HG03139 (cell line): ENCODE data around the gene TKFC.

ENCODE experiments used
- ATAC-seq: cut with Tn5 transposase; IDR thresholded peaks from one replicate; pipeline ENCODE4 v1.9.1; 2021; ENCODE audit not compliant: unreplicated experiment

The TKFC gene

GRCh38 chr11:61310749-61311148, 22.3 kb upstream of the TKFC start:
- ATAC-seq, result no peak

- ATAC-seq, result no peak
These were observed 17.8 kb upstream of the TKFC start for GRCh38 chr11:61315260-61315659.

GRCh38 chr11:61325649-61326414, 7.2 kb upstream of the TKFC start:
- no peak for ATAC-seq

DNA sequence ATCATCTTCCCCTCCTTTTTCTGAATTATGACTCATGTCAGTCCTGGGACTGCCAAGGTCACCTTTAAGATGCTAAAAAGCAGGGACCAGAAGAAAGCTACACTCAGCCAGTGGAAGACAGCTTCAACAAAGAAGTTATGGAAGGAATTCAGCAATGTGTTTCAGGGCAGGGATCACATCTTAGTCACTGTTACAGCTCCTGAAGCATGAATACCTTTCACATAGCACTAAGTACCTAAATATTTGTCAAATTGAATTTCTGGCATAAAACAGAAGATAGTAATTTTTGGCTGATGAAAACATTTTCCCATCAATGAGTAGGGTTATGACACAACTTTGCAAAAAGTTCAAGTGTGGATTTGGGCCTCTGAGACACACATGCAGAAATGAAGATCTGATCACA, 5.4 kb upstream of the TKFC start:
- ATAC-seq, result no peak

GRCh38 chr11:61328351-61328750, 4.7 kb upstream of the TKFC start:
- no peak for ATAC-seq

DNA sequence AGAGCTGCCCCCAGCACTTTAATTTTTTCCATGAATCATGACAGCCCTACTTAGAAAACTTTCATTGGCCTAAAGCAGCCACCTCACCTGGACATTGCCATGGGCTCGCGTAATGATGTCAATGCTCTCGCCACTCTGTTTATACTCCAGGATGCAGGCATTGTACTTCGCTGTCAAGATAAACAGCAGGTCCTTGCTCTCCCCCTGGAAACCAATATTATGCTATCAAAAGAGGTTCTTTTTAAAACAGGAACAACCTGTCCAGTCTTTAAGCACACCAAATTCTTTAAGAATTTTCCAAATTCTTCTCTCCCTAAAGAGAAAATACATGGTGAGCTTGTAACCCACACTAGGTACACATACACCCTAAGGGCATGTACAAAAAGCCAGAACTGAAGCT, 3.2 kb upstream of the TKFC start:
- no peak for ATAC-seq

DNA sequence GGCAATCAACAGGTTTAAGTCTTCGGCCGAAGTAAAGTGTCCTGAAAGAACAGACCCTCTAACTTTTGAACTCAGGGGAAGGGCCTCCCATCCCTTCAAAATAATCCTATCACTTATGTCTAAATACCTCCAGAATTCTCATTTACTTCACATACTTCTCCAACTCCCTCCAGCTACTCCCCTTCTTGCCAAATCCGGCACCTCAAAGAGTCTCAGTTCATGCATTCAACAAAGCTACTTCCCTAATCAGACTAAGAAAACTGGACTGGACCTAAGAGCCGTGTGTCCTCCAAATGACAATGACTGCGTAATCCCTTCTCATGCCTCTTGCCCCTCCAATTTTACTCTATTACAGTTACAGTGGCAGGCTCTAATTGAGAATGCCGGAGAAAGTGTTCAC, 1.4 kb upstream of the TKFC start:
- no peak for ATAC-seq

DNA sequence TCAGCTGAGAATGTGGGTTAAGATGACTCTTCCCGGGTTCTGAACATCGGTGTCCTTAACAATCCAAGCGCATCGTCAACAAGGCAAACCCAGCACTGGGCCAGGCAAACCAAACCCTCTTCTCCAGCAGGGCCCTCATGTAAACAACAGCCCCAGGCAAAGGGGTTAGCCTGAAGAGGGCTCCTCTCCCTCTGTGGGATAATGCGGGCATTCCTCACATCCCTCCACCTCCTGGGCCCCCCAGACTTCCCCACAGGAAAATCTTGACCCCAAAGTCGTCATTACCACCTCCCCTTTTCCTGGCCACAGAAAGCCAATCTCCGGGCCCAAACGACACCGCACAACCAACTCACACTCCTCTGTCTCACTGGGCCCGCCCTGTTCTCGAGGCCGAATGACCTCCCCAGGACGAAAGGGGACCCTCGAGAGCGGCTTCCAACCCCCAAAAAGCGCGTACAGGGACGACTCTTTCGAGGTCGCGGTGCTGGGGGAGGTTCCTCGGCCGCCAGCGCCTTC, 689 bp upstream of the TKFC start:
- no peak for ATAC-seq

GRCh38 chr11:61333550-61334433, 764 bp downstream of the TKFC start:
- no peak for ATAC-seq

DNA sequence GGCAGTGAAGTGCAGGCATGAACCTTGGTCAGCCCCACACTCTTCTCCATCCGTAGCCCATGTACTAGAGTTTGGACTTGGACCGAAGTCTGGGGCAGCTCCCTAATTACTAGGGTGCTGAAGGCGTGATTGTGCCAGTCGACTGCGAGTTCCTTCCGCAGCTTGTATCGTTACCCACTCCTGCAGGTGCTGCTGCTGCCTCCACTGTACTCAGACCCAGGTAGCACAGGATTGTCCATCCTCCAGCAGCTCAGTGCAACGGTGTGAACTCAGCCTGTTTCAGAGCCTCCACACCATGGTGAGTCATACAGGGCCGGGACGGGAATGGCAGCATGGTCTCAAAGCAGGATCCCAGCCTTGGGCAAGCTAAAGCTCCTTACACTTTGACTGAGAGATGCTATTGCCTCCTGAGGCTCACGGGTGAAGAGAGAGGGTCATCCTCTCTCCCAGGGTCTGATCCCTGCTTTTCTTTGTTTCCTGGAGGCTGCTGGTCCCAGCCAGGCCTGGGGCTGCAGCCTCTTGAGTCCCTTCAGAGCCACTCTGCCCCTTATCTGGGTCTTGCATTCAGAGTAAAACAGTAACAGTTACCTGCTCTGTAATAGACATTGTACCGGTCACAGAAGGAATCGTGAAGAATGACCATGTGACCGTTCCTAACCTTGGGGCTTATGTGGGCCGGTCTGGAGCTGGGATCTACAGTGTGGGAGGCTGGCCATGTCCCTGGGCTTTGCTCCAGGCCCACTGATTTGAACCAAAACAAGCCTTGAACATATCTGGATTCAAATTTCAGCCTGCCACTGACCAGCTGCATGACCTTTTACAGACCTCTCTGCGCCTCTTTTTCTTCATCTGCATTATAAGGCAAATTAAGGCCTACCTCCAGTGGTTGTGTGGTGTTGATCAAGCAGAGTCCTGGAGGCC, 1.7 kb downstream of the TKFC start:
- no peak for ATAC-seq

- ATAC-seq, result no peak
These were observed 2.3 kb downstream of the TKFC start for GRCh38 chr11:61335355-61335710.

- ATAC-seq, result peak; percentile 47
These were observed 3.3 kb downstream of the TKFC start for GRCh38 chr11:61336171-61336935.

DNA sequence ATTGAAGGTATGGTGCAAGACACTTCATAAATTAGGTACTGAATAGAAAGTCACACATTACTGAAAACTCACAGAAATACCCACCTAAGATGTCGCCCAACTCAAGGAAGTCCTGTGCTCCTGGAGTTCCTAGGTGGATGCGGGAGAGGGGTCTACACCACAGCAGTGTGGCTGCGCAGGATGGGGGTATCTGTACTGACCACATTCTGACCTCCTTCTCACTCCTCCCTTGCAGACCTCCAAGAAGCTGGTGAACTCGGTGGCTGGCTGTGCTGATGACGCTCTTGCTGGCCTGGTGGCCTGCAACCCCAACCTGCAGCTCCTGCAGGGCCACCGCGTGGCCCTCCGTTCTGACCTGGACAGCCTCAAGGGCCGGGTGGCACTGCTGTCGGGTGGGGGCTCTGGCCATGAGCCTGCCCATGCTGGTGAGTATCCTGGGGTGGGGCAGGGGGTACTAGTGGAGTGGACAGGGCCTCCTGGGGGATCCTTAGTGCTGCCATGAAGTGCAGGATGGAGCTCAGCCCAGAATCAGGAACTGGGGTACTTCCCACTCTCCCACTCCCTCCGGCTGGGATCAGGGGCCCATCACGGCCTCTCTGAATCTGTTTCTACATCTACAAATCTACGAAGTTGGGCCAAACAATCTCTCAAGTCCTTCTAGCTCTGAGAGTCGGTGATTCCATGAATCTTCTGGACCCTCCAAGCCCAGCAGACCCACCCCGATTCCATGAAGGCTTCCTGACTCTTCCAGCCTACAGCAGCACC, 4.9 kb downstream of the TKFC start:
- no peak for ATAC-seq

GRCh38 chr11:61338783-61339489, 5.9 kb downstream of the TKFC start:
- no peak for ATAC-seq

- no peak for ATAC-seq
These were observed 6.5 kb downstream of the TKFC start for GRCh38 chr11:61339490-61339878.

GRCh38 chr11:61340979-61341378, 8.0 kb downstream of the TKFC start:
- ATAC-seq, result no peak

GRCh38 chr11:61341706-61342105, 8.7 kb downstream of the TKFC start:
- ATAC-seq, result no peak

GRCh38 chr11:61342207-61342803, 9.3 kb downstream of the TKFC start:
- no peak for ATAC-seq
